ENCODE measurements around the gene ACTG1.

ACTG1 gene

GRCh38 chr17:81529437-81529803, 16.8 kb upstream of the ACTG1 start:
- H3K36me3 ChIP-seq (ENCODE audit: control insufficient read depth, insufficient read depth, low read length): no peaks in the 10 kb centered on the region
- H3K27me3 ChIP-seq (replicated peaks; ENCODE audit: control insufficient read depth, insufficient read depth, low read length): no peaks in the 10 kb centered on the region
- DNase-seq (ENCODE audit: extremely low read depth, insufficient read length): no peak
- no peak overlapping the region for H3K4me3 ChIP-seq (replicated peaks; ENCODE audit: low read depth, low read length)
- TF ChIP-seq CTCF (IDR thresholded peaks at IDR 0.05; ENCODE audit: insufficient read depth, low read length, poor library complexity, severe bottlenecking): no peak

GRCh38 chr17:81528651-81529436, 16.2 kb upstream of the ACTG1 start:
- TF ChIP-seq CTCF (IDR thresholded peaks at IDR 0.05; ENCODE audit: insufficient read depth, low read length, poor library complexity, severe bottlenecking): no peak
- DNase-seq (ENCODE audit: extremely low read depth, insufficient read length): no peak
- no peak overlapping the region for H3K4me3 ChIP-seq (replicated peaks; ENCODE audit: low read depth, low read length)
- no peaks in the 10 kb centered on the region for H3K36me3 ChIP-seq (ENCODE audit: control insufficient read depth, insufficient read depth, low read length)
- no peaks in the 10 kb centered on the region for H3K27me3 ChIP-seq (replicated peaks; ENCODE audit: control insufficient read depth, insufficient read depth, low read length)

GRCh38 chr17:81528384-81528650, 15.7 kb upstream of the ACTG1 start:
- no peak for DNase-seq (ENCODE audit: extremely low read depth, insufficient read length)
- no peak for TF ChIP-seq CTCF (IDR thresholded peaks at IDR 0.05; ENCODE audit: insufficient read depth, low read length, poor library complexity, severe bottlenecking)
- no peak overlapping the region for H3K4me3 ChIP-seq (replicated peaks; ENCODE audit: low read depth, low read length)
- no peaks in the 10 kb centered on the region for H3K27me3 ChIP-seq (replicated peaks; ENCODE audit: control insufficient read depth, insufficient read depth, low read length)
- no peaks in the 10 kb centered on the region for H3K36me3 ChIP-seq (ENCODE audit: control insufficient read depth, insufficient read depth, low read length)

GRCh38 chr17:81527591-81528383, 15.2 kb upstream of the ACTG1 start, which contains the start of gene FSCN2:
Gene FSCN2 (plus strand): TSS chr17:81528377. CDS start chr17:81528532, 155 bp downstream.
- Histone ChIP-seq H3K36me3 (ENCODE audit: control insufficient read depth, insufficient read depth, low read length) (no peaks in the 10 kb centered on the region), H3K4me3 (replicated peaks; ENCODE audit: low read depth, low read length) (no peak within 1 kb of the TSS), H3K27me3 (replicated peaks; ENCODE audit: control insufficient read depth, insufficient read depth, low read length) (no peaks in the 10 kb centered on the region)
- no peak for DNase-seq (ENCODE audit: extremely low read depth, insufficient read length)
- TF ChIP-seq CTCF (IDR thresholded peaks at IDR 0.05; ENCODE audit: insufficient read depth, low read length, poor library complexity, severe bottlenecking): no peak

- no peak overlapping the region for H3K4me3 ChIP-seq (replicated peaks; ENCODE audit: low read depth, low read length)
- TF ChIP-seq CTCF (IDR thresholded peaks at IDR 0.05; ENCODE audit: insufficient read depth, low read length, poor library complexity, severe bottlenecking): no peak
- no peak for DNase-seq (ENCODE audit: extremely low read depth, insufficient read length)
Measured at GRCh38 chr17:81526662-81527571, 14.3 kb upstream of the ACTG1 start.

More at GRCh38 chr17:81526662-81527571, 14.3 kb upstream of the ACTG1 start:
- H3K36me3 ChIP-seq (ENCODE audit: control insufficient read depth, insufficient read depth, low read length): no peaks in the 10 kb centered on the region
- no peaks in the 10 kb centered on the region for H3K27me3 ChIP-seq (replicated peaks; ENCODE audit: control insufficient read depth, insufficient read depth, low read length)
